ENCODE data around the gene LRCH1.

GRCh38 chr13:46598140-46598819 is 45.3 kb downstream of the LRCH1 start:
- TF ChIP-seq, protein P1, sequence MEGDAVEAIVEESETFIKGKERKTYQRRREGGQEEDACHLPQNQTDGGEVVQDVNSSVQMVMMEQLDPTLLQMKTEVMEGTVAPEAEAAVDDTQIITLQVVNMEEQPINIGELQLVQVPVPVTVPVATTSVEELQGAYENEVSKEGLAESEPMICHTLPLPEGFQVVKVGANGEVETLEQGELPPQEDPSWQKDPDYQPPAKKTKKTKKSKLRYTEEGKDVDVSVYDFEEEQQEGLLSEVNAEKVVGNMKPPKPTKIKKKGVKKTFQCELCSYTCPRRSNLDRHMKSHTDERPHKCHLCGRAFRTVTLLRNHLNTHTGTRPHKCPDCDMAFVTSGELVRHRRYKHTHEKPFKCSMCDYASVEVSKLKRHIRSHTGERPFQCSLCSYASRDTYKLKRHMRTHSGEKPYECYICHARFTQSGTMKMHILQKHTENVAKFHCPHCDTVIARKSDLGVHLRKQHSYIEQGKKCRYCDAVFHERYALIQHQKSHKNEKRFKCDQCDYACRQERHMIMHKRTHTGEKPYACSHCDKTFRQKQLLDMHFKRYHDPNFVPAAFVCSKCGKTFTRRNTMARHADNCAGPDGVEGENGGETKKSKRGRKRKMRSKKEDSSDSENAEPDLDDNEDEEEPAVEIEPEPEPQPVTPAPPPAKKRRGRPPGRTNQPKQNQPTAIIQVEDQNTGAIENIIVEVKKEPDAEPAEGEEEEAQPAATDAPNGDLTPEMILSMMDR (IDR thresholded peaks at IDR 0.05; ENCODE audit: insufficient read depth, low read length): no peak
- TF ChIP-seq, protein P2, sequence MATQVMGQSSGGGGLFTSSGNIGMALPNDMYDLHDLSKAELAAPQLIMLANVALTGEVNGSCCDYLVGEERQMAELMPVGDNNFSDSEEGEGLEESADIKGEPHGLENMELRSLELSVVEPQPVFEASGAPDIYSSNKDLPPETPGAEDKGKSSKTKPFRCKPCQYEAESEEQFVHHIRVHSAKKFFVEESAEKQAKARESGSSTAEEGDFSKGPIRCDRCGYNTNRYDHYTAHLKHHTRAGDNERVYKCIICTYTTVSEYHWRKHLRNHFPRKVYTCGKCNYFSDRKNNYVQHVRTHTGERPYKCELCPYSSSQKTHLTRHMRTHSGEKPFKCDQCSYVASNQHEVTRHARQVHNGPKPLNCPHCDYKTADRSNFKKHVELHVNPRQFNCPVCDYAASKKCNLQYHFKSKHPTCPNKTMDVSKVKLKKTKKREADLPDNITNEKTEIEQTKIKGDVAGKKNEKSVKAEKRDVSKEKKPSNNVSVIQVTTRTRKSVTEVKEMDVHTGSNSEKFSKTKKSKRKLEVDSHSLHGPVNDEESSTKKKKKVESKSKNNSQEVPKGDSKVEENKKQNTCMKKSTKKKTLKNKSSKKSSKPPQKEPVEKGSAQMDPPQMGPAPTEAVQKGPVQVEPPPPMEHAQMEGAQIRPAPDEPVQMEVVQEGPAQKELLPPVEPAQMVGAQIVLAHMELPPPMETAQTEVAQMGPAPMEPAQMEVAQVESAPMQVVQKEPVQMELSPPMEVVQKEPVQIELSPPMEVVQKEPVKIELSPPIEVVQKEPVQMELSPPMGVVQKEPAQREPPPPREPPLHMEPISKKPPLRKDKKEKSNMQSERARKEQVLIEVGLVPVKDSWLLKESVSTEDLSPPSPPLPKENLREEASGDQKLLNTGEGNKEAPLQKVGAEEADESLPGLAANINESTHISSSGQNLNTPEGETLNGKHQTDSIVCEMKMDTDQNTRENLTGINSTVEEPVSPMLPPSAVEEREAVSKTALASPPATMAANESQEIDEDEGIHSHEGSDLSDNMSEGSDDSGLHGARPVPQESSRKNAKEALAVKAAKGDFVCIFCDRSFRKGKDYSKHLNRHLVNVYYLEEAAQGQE (IDR thresholded peaks at IDR 0.05; ENCODE audit: insufficient replicate concordance, low read depth): no peak
- TF ChIP-seq POLR2AphosphoS5 (IDR thresholded peaks at IDR 0.05; ENCODE audit: low read depth): no peak

All from HL-60 (cell line).